Esophagus (tissue), 2 donors: ENCODE results near the gene EGLN1. TPM values are rescaled to one million over a fixed set of nuclear protein-coding genes. Genes with fewer than 3 reads are reported as not detected.
"Not testable (repeated sequence)": the region's sequence is repeated elsewhere in the genome, so short reads cannot be mapped to it uniquely, and the experiment has no call there.

Experiments used
- H3K27ac ChIP-seq, 2 donors: one replicate each; pipeline ENCODE4 v1.5.1; 2013; ENCODE audit warnings: low read depth in 2 of 2, mild to moderate bottlenecking in 2 of 2, inconsistent platforms in 1 of 2, low read length in 1 of 2, moderate library complexity in 1 of 2
- H3K27me3 ChIP-seq, 2 donors: one replicate each; pipeline ENCODE4 v1.6.1; 2013; ENCODE audit warnings: low read length in 2 of 2, control low read depth in 1 of 2, mild to moderate bottlenecking in 1 of 2; ENCODE audit not compliant: insufficient read depth in 2 of 2, control insufficient read depth in 1 of 2
- H3K36me3 ChIP-seq, 2 donors: one replicate each; pipeline ENCODE4 v1.6.1; 2013; ENCODE audit warnings: low read length in 1 of 2; ENCODE audit not compliant: control insufficient read depth in 2 of 2, insufficient read depth in 2 of 2
- H3K4me1 ChIP-seq, 2 donors: one replicate each; pipeline ENCODE4 v1.6.1; 2013; ENCODE audit warnings: low read length in 1 of 2; ENCODE audit not compliant: control insufficient read depth in 2 of 2, insufficient read depth in 2 of 2
- H3K4me3 ChIP-seq, 2 donors: one replicate each; pipeline ENCODE4 v1.5.1; 2013; ENCODE audit warnings: low read length in 2 of 2, mild to moderate bottlenecking in 2 of 2, low read depth in 1 of 2, moderate library complexity in 1 of 2
- H3K9me3 ChIP-seq, 2 donors: one replicate each; pipeline ENCODE4 v1.6.1; 2013; ENCODE audit warnings: mild to moderate bottlenecking in 2 of 2, low read depth in 1 of 2, low read length in 1 of 2, moderate library complexity in 1 of 2; ENCODE audit not compliant: control insufficient read depth in 2 of 2, insufficient read depth in 1 of 2
- WGBS, 2 donors: extraction: QIAGEN DNeasy Blood & Tissue Kit; methylation state at CpG; one replicate each; pipeline ENCODE4 v1.1.7; 2013; 5-methylcytosine and 5-hydroxymethylcytosine counted together
- polyA plus RNA-seq, 2 donors: library from polyadenylated mRNA; stranded (reverse); fragments of 200-250 nt; gene quantifications; one replicate each; pipeline ENCODE4 v1.2.3, GENCODE V29; 2013
- donor health status: healthy with polysubstance abuse.
- donor health status: Bipolar disorder and iron deficiency.

Gene EGLN1
- polyA plus RNA-seq, 2 donors, result 8.7 to 12.5 TPM

DNA sequence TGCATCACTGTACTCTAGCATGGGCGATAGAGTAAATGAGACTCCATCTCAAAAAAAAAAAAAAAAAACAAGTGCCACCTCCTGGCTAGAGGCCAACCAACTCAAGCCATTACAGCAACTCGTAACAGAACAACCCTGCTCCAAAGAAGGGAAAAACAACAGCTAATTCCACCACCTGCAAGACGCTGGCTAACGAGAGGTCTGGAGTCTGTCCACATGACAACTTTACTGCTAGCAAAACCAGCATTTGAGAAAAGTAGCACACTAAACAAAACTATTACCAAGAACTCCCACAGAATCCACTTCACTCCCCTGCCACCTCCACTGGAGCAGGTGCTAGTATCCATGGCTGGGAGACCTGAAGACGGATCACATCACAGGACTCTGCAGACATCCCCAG is 24.1 kb upstream of the EGLN1 start:
- H3K4me3 ChIP-seq, result no peak overlapping the region
- H3K27ac ChIP-seq, result no peak overlapping the region
- H3K4me1 ChIP-seq, result no peaks in the 10 kb centered on the region
- WGBS, 2 donors, result 83 to 84% methylated on average over 5 of the region's 5 CpGs
- no peaks in the 10 kb centered on the region for H3K36me3 ChIP-seq
- H3K27me3 ChIP-seq, result no peaks in the 10 kb centered on the region
- peaks cover 3 to 6% of the 10 kb centered on the region in 2 donors for H3K9me3 ChIP-seq

DNA sequence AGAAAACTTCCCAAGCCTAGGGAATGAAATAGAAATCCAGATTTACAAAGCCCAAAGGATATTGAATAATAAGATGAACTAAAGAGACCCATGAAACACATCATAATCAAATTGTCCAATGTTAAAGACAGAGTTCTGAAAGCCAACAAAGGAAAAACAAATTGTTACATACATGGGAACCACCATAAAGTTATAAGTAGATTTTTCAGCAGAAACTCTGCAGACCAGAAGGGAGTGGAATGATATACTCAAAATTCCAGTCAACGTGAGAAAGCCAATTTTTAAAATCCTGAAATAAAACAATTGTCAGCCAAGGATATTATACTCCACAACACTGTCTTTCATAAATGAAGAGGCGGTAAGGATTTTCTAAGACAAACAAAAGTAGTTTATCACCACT is 22.0 kb upstream of the EGLN1 start:
- 74 to 79% methylated on average over 2 of the region's 2 CpGs for WGBS, 2 donors
- H3K27ac ChIP-seq, result no peak overlapping the region
- peaks cover 3 to 6% of the 10 kb centered on the region in 2 donors for H3K9me3 ChIP-seq
- no peaks in the 10 kb centered on the region for H3K4me1 ChIP-seq
- no peak overlapping the region for H3K4me3 ChIP-seq
- no peaks in the 10 kb centered on the region for H3K36me3 ChIP-seq
- no peaks in the 10 kb centered on the region for H3K27me3 ChIP-seq

- Histone ChIP-seq H3K27me3 (no peaks in the 10 kb centered on the region), H3K9me3 (peaks cover 3 to 6% of the 10 kb centered on the region in 2 donors), H3K4me1 (no peaks in the 10 kb centered on the region), H3K27ac (no peak overlapping the region), H3K4me3 (no peak overlapping the region), H3K36me3 (no peaks in the 10 kb centered on the region)
- 71 to 75% methylated on average over 2 of the region's 2 CpGs for WGBS, 2 donors
These were observed 21.3 kb upstream of the EGLN1 start for GRCh38 chr1:231443363-231443762.

DNA sequence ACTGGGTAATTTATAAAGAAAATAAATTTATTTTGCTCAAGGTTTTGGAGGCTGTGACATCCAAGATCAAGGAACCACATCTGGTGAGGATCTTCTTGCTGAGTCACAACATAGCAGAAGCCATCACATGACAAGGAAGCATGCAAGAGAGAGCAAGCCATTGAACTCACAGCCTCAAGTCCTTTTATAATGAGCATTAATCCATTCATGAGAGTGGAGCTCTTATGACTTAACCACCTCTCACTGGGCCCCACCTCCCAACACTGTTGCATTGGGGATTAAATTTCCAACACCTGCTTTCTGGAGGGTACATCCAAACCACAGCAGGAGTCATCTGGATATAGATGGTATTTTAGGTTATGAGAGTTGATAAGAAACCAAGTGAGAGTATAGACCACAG is 20.6 kb upstream of the EGLN1 start:
- Histone ChIP-seq H3K36me3 (no peaks in the 10 kb centered on the region), H3K4me3 (no peak overlapping the region), H3K4me1 (no peaks in the 10 kb centered on the region)

DNA sequence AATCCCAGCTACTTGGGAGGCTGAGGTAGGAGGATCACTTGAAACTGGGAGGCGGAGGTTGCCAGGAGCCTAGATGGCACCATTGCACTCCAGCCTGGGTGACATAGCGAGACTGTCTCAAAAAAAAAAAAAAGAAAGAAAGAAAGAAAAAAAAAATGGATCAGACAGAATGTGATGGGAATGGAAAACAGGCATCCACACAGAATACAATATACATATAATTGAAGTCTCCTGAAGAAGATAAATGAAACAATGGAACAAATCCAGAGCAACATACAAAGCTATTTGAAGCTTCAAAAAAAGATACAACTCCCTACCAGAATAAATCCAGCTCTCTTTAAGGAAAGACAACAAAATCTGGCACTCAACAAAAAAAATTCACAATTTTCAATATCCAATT is 10.9 kb upstream of the EGLN1 start:
- H3K27ac ChIP-seq, result no peak overlapping the region
- H3K4me1 ChIP-seq, result no peaks in the 10 kb centered on the region
- WGBS, 2 donors, result 93 to 99% methylated on average over 2 of the region's 2 CpGs
- H3K36me3 ChIP-seq, result no peaks in the 10 kb centered on the region
- no peaks in the 10 kb centered on the region for H3K27me3 ChIP-seq
- no peak overlapping the region for H3K4me3 ChIP-seq
- no peaks in the 10 kb centered on the region for H3K9me3 ChIP-seq

More for the DNA sequence above, 20.6 kb upstream of the EGLN1 start:
- Histone ChIP-seq H3K27ac (no peak overlapping the region), H3K27me3 (no peaks in the 10 kb centered on the region), H3K9me3 (peaks cover 3 to 6% of the 10 kb centered on the region in 2 donors)

- Histone ChIP-seq H3K27me3 (no peaks in the 10 kb centered on the region), H3K9me3 (no peaks in the 10 kb centered on the region), H3K4me1 (no peaks in the 10 kb centered on the region), H3K4me3 (no peak overlapping the region), H3K27ac (no peak overlapping the region), H3K36me3 (no peaks in the 10 kb centered on the region)
- WGBS, 2 donors, result 86 to 94% methylated on average over 6 of the region's 6 CpGs
These were observed 9.8 kb upstream of the EGLN1 start for GRCh38 chr1:231431665-231432415.

- H3K27ac ChIP-seq, H3K27me3 ChIP-seq, H3K36me3 ChIP-seq, H3K4me1 ChIP-seq, H3K4me3 ChIP-seq, H3K9me3 ChIP-seq: not testable (repeated sequence)
- WGBS, 2 donors, result 96 to 97% methylated on average over 27 to 31 of the region's 31 CpGs
These were observed 8.7 kb upstream of the EGLN1 start for GRCh38 chr1:231430678-231431352.

DNA sequence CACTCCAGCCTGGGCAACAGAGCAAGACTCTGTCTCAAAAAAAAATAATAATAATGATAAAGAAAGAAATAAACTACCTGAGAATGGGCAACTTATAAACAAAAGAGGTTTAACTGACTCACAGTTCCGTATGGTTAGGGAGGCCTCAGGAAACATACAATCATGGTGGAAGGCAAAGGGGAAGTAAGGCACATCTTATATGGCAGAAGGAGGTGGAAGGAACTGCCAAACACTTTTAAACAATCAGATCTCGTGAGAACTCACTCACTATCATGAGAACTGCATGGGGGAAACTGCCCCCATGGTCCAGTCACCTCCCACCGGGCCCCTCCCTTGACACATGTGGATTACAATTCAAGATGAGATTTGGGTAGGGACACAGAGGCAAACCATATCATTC is 6.3 kb upstream of the EGLN1 start:
- WGBS, 2 donors, result 86 to 87% methylated on average over 3 of the region's 3 CpGs
- H3K27ac ChIP-seq, result no peak overlapping the region

DNA sequence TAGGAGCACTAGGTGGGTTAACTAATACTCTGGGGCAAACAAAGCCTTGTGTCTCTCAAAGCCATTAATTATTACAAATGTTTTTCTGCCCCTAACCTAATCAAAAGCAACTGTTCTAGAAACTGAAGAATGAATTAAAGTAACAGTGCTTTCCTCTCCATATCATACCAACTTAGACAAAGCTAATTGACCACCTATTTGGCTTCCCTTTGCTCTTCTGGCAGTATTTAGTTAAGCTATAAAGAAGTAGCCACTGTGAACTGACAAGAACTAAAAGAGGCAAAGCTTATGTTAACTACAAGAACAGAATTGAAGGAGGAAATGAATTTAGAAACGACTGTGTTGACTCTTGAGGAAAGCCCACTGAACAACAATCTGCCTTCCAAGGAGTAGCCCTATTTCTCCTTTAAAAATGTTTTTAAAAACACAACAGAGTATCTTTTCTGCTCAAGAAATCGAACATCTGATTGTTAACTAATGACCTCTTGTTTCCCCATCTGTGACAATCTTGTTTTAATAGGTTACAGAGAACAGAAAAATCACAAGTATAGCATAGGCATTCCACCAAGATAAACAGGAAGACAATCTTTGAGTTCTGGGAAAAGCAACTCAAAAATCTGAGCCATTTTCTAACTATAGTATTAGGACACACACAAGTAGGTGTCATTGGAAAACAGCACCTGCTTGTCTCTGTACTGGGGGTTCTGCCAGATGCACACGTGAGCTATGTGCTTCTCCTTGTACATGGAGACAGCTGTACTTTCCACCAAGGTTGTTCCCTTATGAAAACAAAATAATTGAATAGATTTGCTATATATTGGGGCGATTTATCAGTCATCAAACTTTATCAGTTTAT is 3.1 kb upstream of the EGLN1 start:
- Histone ChIP-seq H3K36me3 (no peaks in the 10 kb centered on the region), H3K4me3 (no peak overlapping the region), H3K4me1 (no peaks in the 10 kb centered on the region), H3K27ac (no peak overlapping the region), H3K27me3 (no peaks in the 10 kb centered on the region), H3K9me3 (no peaks in the 10 kb centered on the region)
- 52 to 54% methylated on average over 4 of the region's 4 CpGs for WGBS, 2 donors

More for the DNA sequence above, 6.3 kb upstream of the EGLN1 start:
- no peaks in the 10 kb centered on the region for H3K9me3 ChIP-seq
- H3K36me3 ChIP-seq, result no peaks in the 10 kb centered on the region
- H3K27me3 ChIP-seq, result no peaks in the 10 kb centered on the region
- no peak overlapping the region for H3K4me3 ChIP-seq
- H3K4me1 ChIP-seq, result no peaks in the 10 kb centered on the region
